HG03060 (cell line): ENCODE data around the gene CAMK2N1.

ENCODE experiments used
- ATAC-seq: cut with Tn5 transposase; IDR thresholded peaks from one replicate; pipeline ENCODE4 v1.9.1; 2021; ENCODE audit warnings: low read depth, moderate number of reproducible peaks; ENCODE audit not compliant: unreplicated experiment

Gene CAMK2N1

DNA sequence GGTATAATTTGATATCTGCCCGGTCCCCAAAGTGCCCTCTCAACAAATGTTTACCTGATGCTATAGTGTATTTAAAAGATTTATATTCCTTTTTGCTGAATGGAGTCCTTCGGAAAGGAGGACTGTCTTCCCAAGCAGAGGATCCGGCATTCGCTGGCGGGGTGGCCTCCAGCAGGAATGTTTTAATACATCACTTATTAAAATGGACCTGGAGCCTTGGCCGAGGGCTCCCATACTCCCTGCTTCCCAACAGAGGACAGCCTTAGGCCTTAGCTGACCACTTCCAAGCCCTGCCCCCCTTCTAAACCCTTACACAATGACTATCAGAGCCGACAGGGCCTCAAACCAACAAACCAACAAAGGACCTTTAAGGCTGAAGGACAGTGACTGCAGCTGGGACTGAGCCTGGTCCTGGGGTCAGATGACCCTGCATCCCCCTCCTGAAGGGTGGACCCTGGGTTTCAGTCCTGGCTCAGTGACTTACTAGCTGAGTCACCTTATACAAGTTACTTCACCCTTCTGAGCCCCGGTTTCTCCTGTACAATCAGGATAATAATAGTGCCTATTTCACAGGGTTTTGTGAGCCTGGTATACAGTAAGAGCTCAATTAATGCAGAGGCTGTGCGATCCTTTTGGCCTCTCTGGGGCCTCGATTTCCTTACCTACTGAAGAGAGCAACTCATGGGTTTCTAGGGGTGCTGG, 5.6 kb downstream of the CAMK2N1 start:
- no peak for ATAC-seq

DNA sequence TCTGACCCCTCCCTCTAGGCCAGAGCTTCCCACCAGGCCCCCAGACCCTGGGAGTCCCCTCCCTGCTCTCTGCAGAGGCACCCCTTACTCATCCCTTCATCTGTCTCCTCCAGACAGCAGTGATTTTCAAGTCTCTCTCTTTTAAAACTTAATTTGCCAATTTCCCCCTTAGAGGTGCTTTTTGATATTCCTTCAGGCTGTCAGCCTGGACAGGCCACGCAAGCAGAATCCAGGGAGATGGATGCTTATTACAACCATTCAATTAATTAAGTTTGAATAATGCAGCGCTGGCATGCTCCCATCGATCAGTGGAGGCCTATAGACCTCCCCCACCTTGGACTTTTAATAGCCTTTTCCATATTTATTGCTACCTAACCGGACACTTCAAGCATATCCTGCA, 6.2 kb downstream of the CAMK2N1 start:
- ATAC-seq = no peak

DNA sequence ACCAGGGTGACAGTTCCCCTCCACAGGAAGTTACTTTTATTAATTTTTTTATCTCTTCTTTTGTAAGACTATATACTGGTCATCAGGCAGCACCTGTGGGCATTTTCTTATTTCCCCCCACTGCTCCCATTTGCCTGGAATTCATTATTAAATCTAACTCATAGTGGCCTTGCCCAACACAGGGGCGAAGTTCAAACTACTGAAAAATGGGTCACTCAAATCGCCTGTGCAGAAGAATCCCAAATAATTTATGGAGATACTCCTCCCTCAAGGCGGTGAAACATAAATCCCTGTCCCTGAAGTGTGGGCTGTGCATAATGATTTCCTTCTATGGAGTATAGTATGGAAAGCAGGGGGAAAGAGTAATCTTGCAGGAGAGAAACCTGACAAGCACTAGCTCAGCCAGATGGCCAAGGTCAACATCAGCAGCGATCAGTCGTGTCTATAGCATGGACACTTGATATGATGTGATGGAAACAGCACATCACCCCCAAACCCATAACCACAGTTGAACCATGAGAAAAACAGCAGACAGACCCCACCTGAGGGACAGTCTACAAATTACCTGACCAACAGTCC, 7.9 kb downstream of the CAMK2N1 start:
- ATAC-seq = no peak

DNA sequence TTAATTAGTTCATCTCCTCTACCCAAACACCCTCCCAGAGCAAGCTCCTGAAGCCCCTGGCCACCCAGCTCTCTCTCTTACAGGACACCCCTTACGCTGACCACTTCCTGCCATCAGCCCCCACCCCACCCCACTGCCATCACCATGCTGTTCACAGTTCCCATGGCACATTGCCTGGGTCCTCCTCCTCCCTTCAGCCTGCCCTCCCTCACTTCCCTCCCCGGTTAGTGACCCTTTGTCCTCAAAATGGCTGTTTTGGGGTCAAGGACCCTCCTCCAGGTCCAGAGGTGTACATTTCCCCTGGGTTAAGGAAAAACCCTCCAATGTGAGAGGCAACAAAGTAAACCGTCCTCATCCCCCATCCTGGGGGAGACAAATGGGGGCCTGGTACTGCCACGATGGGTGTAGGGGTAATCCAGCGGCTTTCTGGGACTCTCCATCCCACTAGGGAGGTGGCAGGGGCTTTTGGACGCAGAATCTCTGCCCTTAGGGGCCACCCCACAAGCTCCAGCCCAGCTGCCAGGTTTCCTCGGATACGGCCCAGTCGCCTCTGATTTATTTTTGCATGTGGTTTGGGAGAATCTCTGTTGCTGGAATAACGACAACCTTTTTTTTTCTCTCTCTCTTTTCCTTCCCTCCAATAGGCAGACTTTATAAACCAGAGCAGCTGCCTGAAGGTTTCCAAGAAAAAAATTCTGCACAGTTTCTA, 8.5 kb downstream of the CAMK2N1 start:
- ATAC-seq = no peak

DNA sequence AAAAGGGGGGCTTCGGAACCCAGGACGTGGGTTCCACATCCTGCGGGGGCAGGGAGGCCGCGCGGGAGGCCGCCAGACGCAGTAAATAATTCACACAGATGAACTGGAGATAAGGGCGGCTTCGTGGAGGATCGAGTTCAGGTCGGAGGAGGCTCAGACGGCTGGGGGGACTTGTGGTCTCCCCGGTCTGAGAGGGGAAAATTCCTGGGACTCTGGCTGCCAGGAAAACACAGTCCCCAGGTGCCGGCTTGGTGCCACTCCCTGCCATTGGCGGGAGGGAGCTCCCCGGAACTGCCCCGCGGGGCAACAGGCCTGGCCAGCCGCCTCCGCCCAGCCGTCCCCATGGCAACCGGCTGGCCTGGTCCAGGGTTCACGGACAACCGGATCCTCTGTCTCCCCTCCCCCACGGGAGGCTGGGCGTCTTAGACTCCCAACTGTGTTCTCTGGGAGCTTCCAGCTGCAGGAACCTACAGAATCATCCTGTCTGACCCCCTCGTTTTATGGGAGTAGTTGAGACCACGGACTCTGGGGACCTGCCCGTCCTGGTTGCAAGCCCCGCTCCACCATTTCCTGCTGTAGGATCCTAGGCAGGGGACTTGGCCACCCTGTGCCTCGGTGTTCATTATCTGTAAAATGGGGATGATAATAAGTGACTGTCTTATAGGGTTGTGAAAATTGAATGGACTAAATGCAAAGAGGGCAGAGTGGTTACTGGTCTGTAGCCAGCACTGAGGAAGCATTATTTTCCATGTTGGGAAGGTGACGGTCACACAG, 9.6 kb downstream of the CAMK2N1 start:
- ATAC-seq = no peak

DNA sequence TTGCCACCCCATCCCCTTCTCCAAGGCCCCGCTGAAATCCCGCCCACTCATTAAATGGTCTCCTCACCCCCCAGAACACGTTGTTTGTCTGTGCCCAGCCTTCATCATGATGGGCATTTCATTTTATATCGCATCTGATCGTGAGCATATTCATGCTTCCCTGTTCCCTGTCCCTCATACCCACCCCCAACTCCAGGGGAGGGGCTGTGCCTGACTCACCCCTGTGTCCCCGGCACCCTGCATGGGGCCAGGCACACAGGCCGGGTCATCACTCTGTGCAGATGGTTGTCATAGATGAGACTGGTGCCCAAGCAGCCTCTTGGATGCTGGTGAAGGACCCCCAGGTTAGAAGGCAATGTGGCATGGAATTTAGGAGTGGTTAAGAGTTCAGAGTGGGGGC, 11.0 kb downstream of the CAMK2N1 start:
- ATAC-seq = no peak

DNA sequence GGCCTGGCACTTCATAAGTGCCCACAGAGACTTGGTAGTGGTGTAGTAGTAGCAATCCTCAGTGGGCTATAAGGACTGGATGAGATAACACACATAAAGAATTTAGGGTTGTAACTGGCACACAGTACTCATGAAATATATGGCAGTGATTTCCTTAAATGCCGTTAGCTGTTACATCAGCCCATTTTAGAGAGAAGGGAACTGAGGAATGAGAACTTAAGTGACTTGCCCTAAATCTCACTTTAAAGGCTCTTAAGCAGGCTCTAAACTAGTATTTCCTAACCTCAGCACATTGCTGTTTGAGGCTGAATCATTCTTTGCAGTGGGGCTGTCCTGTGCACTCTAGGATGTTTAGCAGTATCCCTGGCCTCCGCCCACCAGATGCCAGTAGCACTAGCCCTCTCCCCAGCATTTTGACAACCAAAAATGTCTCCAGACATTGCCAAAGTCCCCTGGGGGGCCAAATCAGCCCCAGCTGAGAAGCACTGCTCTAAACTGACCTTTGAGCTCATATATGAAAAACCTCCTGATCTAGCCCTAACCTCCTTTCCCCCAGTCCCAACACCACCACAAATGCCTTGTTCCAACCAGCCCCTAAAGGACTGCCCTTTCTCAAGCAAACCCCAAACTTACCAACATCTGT, 11.6 kb downstream of the CAMK2N1 start:
- no peak for ATAC-seq

DNA sequence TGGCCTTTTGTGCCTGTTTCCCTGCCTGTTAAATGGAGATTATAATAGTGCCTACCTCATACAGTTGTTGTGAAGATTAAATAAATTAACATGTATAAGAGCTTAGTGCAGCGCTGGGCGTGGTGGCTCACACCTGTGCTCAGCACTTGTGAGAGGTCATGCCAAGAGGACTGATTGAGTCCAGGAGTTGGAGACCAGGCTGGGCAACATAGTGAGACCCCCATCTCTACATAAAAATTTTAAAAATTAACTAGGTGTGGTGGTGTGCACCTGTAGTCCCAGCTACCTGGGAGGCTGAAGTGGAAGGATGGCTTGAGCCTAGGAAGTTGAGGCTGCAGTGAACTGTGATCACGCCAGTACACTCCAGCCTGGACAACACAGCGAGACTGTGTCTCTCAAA, 12.1 kb downstream of the CAMK2N1 start:
- ATAC-seq = no peak

DNA sequence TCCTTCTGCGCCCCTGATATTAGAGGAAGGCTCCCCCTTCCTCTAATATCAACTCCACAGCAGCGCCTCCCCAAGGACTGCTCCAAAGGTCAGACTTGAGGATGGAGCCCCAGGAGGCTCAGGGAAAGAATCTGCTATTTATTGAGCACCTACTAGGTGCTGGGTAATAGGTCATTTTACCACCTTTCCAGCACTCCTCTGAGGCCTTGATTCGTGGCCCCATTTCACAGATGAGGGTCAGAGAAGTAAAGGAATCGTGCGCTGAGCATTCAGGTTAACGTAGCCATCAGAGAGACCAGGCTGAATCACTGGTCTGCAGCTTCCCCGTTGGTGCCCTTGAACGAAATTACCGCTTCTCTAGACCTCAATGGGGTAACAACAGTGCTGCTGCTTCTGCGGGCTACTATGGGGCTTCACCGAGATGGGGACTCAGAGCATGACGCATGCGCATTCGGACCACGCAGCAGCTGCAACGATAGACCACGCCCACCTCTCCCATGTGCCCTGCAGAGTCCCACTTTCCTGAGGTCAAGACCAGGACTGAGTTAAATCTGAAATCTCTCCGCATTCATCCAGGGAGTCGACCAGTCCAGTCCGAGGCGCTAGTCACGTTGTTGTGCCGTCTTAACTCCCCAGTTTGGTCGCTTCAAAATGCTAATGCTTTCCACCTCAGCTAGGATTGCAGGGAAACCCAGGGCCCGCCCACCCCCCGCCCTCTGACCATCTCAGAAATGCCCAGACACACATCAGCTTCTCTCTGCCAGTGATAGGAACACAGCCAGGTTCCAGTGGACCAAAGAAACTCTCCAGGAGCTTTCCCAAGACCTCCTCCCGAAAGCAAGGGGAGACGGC, 12.9 kb downstream of the CAMK2N1 start:
- ATAC-seq = no peak

DNA sequence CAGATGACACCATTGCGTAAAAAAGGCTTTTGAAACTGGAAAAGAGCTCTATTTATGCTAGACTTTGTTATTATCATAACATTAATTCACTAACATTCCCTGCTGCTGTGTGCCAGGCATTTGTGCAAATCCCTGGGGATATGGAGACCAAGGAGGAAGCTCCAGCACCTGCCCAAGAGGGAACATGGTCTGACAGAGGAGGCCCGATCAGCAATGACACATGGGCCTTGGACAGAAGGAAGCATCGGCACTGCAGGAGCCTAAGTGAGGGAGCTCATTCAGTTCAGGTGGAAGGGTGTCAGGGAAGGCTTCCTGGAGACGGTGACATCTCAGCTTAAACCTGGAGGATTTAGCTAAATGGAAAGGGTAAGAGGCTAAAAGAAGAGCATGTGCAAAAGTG, 13.9 kb downstream of the CAMK2N1 start:
- ATAC-seq = no peak

DNA sequence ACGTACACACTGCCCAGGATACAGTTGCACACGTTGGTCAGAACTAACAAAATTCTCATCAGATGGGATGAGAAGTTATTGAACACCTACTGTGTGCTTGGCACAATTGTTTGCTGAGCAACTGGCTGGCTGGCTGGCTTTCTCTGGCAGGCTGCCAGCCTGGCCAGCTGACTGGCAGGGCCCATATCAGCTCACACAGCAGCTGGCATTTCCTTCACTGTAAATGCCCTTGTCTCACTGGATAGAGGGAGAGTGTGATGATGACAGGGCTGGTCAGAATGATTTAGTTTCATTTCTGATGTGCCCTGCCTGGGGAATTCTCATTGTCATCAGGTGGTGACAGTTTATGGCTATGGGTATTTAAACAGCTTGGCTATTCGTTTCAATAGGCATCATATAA, 15.8 kb downstream of the CAMK2N1 start:
- ATAC-seq = no peak

DNA sequence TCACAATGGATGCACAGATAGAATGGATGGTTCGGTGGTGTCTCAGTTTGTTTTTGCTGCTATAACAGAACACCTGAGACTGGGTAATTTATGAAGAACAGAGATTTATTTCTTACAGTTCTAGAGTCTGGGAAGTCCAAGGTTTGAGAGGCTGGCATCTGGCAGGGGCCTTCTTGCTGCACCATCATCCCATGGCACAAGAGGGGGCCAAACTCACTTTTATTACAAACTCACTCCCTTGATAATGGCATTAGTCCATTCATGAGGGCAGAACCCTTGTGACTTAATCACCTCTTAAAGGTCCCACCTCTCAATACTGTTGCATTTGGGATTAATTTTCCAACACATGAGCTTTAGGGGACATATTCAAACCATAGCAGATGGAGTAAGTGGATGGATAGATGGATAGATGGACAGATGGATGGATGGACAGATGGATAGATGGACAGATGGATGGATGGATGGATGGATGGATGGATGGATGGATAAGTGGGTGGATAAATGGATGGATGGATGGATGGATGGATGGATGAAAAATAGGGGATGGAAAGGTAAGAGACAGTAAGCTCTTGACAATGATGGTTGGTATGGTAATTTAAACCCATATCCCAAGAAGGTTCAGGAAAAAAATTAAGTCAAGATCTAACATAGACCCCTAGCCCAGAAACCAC, 16.5 kb downstream of the CAMK2N1 start:
- ATAC-seq = no peak

DNA sequence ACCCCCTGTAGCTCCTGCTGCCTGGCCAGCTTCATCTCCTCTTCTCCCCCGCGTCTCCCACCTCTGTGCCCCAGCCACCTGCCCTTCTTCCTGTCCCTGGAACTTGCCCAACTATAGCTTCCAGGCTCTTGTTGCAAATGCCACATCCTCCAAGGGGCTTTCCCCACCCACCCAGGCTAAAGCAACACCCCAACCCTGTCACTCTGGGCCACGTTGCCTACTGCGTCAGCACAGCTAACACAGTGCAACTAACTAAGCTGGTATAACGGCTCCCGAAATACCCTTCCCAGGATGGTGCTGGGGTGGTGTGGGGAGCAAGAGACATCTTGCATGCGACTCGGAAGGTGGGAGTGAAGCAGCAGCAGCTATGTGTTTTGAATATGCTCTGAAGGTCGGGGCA, 19.7 kb downstream of the CAMK2N1 start:
- no peak for ATAC-seq

DNA sequence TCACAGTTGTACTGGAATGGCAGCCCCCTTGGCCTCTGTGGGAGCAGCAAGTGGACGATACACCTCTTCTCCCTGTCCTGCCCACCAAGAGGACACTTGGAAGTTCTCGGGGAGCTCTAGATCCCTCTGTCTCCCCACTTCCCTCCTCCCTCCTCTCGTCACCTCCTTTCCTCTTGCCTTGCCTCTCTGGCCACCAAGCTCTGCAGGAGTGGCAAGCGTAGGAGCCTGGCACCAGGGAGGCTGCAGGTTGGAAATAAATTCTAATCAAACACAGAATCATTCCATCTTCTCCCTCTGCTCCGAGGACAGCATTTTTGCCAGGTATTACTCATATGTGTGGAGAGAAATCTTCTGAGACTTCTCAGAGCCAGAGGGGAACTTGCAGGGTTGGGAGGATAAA, 20.8 kb downstream of the CAMK2N1 start:
- ATAC-seq = no peak

DNA sequence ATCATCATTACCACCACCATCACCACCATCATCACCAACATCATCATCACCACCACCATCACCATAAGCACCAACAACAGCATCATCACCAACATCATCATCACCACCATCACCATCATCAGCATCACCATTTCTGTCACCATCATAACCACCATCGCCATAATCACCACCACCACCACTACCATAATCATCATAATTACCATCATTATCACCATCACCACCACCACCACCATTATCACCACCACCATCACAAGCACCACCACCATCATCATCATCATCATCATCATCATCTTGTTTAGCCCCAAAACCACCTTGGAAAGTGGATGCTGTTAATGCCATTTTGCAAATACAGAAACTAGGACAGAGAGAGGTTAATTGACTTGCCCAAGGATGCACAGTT, 22.5 kb downstream of the CAMK2N1 start:
- no peak for ATAC-seq

DNA sequence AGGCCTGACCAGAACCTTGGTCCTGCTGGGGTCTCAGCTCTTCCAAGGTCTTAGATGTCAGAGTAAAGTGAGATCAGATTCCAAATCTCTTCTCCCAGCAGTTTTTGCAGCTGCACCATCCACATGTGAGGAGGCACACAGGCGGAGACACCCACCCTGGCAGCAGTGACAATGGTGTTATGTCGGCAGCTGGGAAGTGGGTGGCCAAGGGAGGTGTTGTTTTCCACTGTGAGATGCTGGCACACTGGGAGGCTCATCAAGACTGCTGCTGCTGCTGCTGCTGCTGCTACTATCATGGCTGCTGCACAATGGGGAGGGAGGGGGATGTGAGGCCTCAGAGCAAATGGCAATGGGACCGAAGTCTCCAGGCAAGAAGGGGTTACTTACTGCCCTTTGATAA, 23.6 kb downstream of the CAMK2N1 start:
- ATAC-seq = no peak

DNA sequence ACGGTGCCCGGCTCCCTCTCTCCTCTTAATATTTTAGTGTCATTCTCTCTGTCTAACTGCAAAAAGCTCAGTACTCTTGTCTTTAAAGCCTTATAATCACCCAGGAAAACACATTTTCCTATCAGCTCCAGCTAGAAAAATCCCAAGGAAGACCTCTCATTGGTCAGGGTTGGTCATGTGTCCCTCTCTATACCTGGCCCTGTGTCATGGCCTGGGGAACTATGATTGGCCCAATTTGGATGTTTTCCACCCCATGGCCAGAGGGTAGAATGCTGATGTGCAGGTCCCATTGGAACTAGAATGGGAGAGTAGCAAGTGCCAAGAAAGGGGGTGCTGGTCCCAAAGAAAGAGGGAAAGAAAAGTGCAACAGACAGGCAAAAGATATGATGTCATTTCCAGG, 27.3 kb downstream of the CAMK2N1 start:
- ATAC-seq = no peak

DNA sequence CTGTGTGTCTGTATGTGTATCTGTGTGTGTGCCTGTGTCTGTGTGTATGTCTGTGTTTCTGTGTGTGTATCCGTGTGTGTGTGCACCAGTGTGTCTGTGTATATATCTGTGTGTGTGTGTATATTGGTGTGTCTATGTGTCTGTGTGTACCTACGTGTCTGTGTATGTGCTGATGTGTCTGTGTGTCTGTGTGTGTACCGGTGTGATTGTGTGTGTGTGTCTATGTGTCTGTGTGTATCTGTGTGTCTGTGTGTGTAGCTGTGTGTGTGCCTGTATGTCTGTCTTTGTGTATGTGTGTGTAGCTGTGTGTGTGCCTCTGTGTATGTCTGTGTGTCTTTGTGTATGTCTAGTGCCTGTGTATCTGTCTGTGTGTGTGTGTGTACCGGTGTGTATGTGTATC, 32.0 kb downstream of the CAMK2N1 start:
- ATAC-seq = no peak

DNA sequence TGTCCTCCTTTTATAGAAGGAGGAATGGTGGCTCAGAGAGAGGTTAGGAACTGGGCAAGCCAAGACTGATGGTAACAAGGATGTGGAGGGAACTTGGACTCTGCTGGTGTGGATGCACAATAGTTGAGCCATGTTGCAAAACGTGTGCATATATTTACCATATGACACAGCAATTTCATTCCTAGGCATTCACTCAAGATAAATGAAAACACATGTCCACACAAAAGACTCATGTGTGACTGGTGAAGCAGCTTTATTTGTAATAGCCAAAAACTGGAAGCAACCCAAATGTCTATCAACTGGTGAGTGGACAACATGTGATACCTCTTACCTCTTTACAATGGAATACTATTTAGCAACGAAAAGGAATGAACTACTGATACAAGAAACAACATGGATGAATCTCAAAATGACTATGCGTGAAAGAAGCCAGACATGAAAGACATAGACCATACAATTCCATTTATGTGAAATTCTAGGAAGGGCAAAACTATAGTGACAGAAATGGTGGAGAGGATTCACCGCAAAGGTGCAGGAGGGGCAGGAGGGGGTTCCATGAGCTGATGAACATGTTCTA, 36.2 kb downstream of the CAMK2N1 start:
- no peak for ATAC-seq
